SK-N-SH treated with all-trans-retinoic acid at 6 μM for 48 hours (cell line): Measurements from ENCODE around the gene TST.

Source experiments
- ATAC-seq: fragments of 200-7000 bp; cut with Tn5 transposase; 3 replicates; pipeline ENCODE4 v1.9.1; 2020; ENCODE audit warnings: mild to moderate bottlenecking, moderate library complexity
- ARNTL ChIP-seq: fragments of 450-650 bp; formaldehyde crosslinking; IDR thresholded peaks from 2 replicates; pipeline ENCODE4 v1.5.0; 2020; ENCODE audit warnings: low read depth, mild to moderate bottlenecking, moderate library complexity, borderline replicate concordance
- BACH2 ChIP-seq: fragments of 250-450 bp; sonication (Bioruptor Pico); IDR thresholded peaks from 2 replicates; pipeline ENCODE4 v1.9.0; 2021; ENCODE audit warnings: mild to moderate bottlenecking, borderline replicate concordance
- CREB5 ChIP-seq: fragments of 250-450 bp; sonication (Bioruptor Pico); IDR thresholded peaks from 2 replicates; pipeline ENCODE4 v1.5.1; 2020; ENCODE audit warnings: low read depth, mild to moderate bottlenecking, moderate library complexity
- CSDC2 ChIP-seq: fragments of 250-450 bp; sonication (Bioruptor Pico); IDR thresholded peaks from 2 replicates; pipeline ENCODE4 v1.5.0; 2020; ENCODE audit warnings: mild to moderate bottlenecking, moderate library complexity
- CSRNP3 ChIP-seq: fragments of 250-450 bp; sonication (Bioruptor Pico); IDR thresholded peaks from 2 replicates; pipeline ENCODE4 v1.5.1; 2021; ENCODE audit warnings: mild to moderate bottlenecking, moderate library complexity
- ESRRG ChIP-seq: fragments of 250-450 bp; sonication (Bioruptor Pico); IDR thresholded peaks from 2 replicates; pipeline ENCODE4 v1.6.1; 2021; ENCODE audit warnings: mild to moderate bottlenecking
- GLIS3 ChIP-seq: fragments of 250-450 bp; sonication (Bioruptor Pico); IDR thresholded peaks from 2 replicates; pipeline ENCODE4 v1.5.0; 2020; ENCODE audit warnings: mild to moderate bottlenecking, moderate library complexity
- ISL1 ChIP-seq: fragments of 250-450 bp; sonication (Bioruptor Pico); IDR thresholded peaks from 2 replicates; pipeline ENCODE4 v2.1.2; 2022; ENCODE audit warnings: mild to moderate bottlenecking, moderate library complexity
- OSR1 ChIP-seq: fragments of 250-450 bp; sonication (Bioruptor Pico); IDR thresholded peaks from 2 replicates; pipeline ENCODE4 v1.8.0; 2022; ENCODE audit warnings: moderate library complexity, mild to moderate bottlenecking, inconsistent platforms
- PPARA ChIP-seq: fragments of 250-450 bp; sonication (Bioruptor Pico); IDR thresholded peaks from 2 replicates; pipeline ENCODE4 v1.5.0; 2020; ENCODE audit warnings: mild to moderate bottlenecking, borderline replicate concordance
- RARB ChIP-seq: fragments of 250-450 bp; sonication (Bioruptor Pico); IDR thresholded peaks from 2 replicates; pipeline ENCODE4 v1.8.0; 2021; ENCODE audit warnings: mild to moderate bottlenecking, moderate library complexity
- SNAI2 ChIP-seq: fragments of 250-450 bp; sonication (Bioruptor Pico); IDR thresholded peaks from 2 replicates; pipeline ENCODE4 v1.5.0; 2020; ENCODE audit warnings: mild to moderate bottlenecking, moderate library complexity
- TOX ChIP-seq: fragments of 250-450 bp; sonication (Bioruptor Pico); IDR thresholded peaks from 2 replicates; pipeline ENCODE4 v1.8.0; 2021; ENCODE audit warnings: mild to moderate bottlenecking, moderate library complexity, borderline replicate concordance
- TSHZ2 ChIP-seq: fragments of 250-450 bp; sonication (Bioruptor Pico); IDR thresholded peaks from 2 replicates; pipeline ENCODE4 v1.5.0; 2020; ENCODE audit warnings: mild to moderate bottlenecking, moderate library complexity
- ZC3H10 ChIP-seq: fragments of 250-450 bp; sonication (Bioruptor Pico); IDR thresholded peaks from 2 replicates; pipeline ENCODE4 v1.5.1; 2021; ENCODE audit warnings: mild to moderate bottlenecking, moderate library complexity
- ZFP3 ChIP-seq: fragments of 250-450 bp; sonication (Bioruptor Pico); IDR thresholded peaks from 2 replicates; pipeline ENCODE4 v1.5.0; 2020; ENCODE audit warnings: mild to moderate bottlenecking, moderate library complexity
- ZFP30 ChIP-seq: fragments of 450-650 bp; formaldehyde crosslinking; IDR thresholded peaks from 2 replicates; pipeline ENCODE4 v1.5.0; 2022; ENCODE audit warnings: mild to moderate bottlenecking, moderate library complexity
- ZNF565 ChIP-seq: fragments of 450-650 bp; formaldehyde crosslinking; conservative IDR thresholded peaks from 2 replicates; pipeline ENCODE4 v1.5.0; 2020; ENCODE audit warnings: low read depth, mild to moderate bottlenecking, moderate library complexity
- ZNF70 ChIP-seq: fragments of 450-650 bp; formaldehyde crosslinking; IDR thresholded peaks from 2 replicates; pipeline ENCODE4 v1.5.0; 2020; ENCODE audit warnings: mild to moderate bottlenecking, moderate library complexity
- ZNF8 ChIP-seq: fragments of 450-650 bp; formaldehyde crosslinking; IDR thresholded peaks from 2 replicates; pipeline ENCODE4 v1.5.0; 2020; ENCODE audit warnings: mild to moderate bottlenecking, moderate library complexity
- TF ChIP-seq, protein P1 (sequence below): fragments of 250-450 bp; sonication (Bioruptor Pico); IDR thresholded peaks from 2 replicates; pipeline ENCODE4 v1.8.0; 2020; ENCODE audit warnings: mild to moderate bottlenecking, moderate library complexity, borderline replicate concordance

TST gene

GRCh38 chr22:37049224-37049623 is 30.0 kb upstream of the TST start:
- TF ChIP-seq CREB5 (CRISPR knock-in tag) (no peak), ZC3H10 (CRISPR knock-in tag) (no peak), ZNF70 (CRISPR knock-in tag) (no peak), ZFP30 (CRISPR knock-in tag) (no peak)
- TF ChIP-seq, protein P1, sequence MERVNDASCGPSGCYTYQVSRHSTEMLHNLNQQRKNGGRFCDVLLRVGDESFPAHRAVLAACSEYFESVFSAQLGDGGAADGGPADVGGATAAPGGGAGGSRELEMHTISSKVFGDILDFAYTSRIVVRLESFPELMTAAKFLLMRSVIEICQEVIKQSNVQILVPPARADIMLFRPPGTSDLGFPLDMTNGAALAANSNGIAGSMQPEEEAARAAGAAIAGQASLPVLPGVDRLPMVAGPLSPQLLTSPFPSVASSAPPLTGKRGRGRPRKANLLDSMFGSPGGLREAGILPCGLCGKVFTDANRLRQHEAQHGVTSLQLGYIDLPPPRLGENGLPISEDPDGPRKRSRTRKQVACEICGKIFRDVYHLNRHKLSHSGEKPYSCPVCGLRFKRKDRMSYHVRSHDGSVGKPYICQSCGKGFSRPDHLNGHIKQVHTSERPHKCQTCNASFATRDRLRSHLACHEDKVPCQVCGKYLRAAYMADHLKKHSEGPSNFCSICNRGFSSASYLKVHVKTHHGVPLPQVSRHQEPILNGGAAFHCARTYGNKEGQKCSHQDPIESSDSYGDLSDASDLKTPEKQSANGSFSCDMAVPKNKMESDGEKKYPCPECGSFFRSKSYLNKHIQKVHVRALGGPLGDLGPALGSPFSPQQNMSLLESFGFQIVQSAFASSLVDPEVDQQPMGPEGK (CRISPR knock-in tag): no peak
- no peak for ATAC-seq

- no peak for ATAC-seq
- TF ChIP-seq, protein P1 (CRISPR knock-in tag): no peak
- TF ChIP-seq CSRNP3 (CRISPR knock-in tag) (no peak), GLIS3 (CRISPR knock-in tag) (no peak), CREB5 (CRISPR knock-in tag) (no peak), ZNF70 (CRISPR knock-in tag) (no peak), BACH2 (CRISPR knock-in tag) (no peak)
Measured at GRCh38 chr22:37048133-37048532, 28.9 kb upstream of the TST start.

DNA sequence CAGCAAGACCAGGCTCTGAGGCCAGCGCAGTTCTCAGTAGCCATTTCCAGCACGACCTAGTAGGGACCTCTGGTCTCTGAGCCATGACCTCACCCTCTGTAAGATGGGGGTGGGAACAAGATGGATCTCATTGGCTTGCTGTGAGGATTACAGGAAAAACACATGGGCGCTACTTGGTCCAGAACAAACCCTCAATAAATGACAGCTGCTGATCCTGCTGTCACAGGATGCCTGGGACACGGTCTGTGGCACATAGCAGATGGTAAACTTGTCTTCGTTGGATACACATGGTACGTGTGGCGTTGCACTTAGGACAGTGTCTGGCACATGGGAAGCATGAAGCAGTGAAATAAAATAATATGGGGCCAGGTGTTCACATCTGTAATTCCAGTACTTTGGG is 27.8 kb upstream of the TST start:
- TF ChIP-seq ZFP3 (no peak), ZFP30 (CRISPR knock-in tag) (no peak), CSRNP3 (CRISPR knock-in tag) (no peak), OSR1 (CRISPR knock-in tag) (no peak), SNAI2 (CRISPR knock-in tag) (no peak), ZC3H10 (CRISPR knock-in tag) (no peak), BACH2 (CRISPR knock-in tag) (no peak), ZNF70 (CRISPR knock-in tag) (no peak), ESRRG (CRISPR knock-in tag) (no peak), ARNTL (CRISPR knock-in tag) (no peak), TSHZ2 (no peak), RARB (CRISPR knock-in tag) (no peak), ZNF8 (no peak), ZNF565 (CRISPR knock-in tag) (no peak), CSDC2 (CRISPR knock-in tag) (no peak), ISL1 (no peak), TOX (no peak), PPARA (CRISPR knock-in tag) (no peak)
- TF ChIP-seq, protein P1 (CRISPR knock-in tag): no peak
- no peak for ATAC-seq
